Hippocampal formation (tissue), 2 donors: ENCODE measurements around the gene MSI2.
"Not testable (repeated sequence)": the region's sequence is repeated elsewhere in the genome, so short reads cannot be mapped to it uniquely, and the experiment has no call there.

Experiments
- DNase-seq, 2 donors: peaks; one replicate each; lab custom pipeline; 2025; lab: John Stamatoyannopoulos, UW

Gene MSI2

DNA sequence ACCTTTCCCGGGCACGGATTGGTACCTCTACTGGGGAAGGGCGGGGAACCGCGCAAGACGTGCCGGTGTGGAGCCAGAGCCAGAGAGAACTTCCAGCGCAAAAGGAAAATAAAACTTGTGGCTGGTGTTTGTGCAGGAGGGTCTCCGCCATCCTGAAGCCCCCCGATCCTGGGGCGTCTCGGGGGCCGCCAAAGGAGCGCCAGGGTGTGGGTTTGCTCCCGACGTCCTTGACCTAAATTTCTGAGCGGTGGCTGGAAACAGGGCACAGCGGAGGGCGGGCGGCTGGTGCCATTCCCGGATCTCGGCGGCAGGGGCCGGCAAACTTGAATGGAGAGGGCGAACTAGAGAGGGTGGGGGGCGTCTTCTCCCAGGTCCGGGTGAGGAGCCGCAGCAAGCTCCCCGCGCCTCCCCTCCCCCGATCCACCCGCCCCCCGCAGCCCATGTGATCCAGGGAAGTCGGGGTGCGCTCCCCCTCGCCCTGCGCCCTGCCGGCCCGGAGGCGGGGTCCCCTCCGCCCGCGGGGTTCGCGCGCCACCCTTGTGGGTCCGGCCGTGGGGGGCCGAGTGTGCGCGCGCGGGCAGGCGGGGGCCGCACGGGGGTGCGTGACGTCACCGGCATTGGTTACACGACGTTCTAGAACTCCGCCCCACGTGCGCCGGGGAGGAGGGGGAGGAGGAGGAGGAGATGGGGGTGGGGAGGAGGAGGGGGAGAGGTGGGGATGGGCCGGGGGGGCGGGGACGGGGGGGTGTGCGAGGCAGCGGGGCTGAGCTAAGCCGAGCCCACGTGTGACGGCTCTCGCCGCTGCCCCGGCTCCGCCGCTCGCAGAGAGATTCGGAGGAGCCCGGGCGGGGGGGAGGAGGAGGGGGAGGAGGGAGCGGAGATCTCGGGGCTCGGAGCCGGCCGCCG, at the start of gene MSI2:
TSS of gene MSI2 (plus strand) at position 748 of the 906 bp plus-strand sequence. CDS start 220 bp downstream, outside the sequence.
- DNase-seq: peak; percentile 69 to 83

DNA sequence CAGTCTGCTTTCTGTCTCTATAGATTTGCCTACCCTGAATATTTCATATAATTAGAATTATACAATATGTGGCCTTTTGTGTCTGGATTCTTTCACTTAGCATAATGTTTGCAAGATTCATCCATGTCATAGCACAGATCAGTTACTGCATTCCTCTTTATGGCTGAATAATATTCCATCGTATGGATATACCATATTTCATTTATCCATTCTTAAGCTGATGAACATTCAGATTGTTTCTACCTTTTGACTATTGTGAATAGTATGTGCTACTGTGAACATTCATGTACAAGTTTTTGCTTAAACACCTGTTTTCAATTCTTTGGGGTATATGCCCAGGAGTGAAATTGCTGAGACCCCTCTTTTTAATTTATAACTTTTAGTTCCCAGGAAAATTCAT, 49.4 kb upstream of the MSI2 start:
- no peak for DNase-seq

DNA sequence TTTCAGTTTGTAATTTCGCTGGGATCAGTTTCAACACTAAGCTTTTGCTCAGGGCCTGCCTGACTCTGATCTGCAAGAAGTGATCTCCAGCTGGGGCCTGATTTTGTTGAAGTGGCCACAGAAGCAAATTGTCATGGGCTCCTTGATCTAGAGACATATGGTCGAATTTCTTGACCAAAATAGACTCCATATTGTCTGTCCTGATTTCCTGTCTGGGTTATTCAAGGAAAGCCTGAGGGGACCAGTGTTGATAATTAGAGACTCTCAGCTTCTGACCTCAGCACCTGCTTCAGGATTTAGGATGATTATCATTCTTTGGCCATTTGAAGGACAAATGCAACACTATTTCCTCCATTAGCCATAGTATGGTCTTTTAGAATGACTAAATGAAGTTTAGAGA, 48.9 kb upstream of the MSI2 start:
- no peak for DNase-seq

DNA sequence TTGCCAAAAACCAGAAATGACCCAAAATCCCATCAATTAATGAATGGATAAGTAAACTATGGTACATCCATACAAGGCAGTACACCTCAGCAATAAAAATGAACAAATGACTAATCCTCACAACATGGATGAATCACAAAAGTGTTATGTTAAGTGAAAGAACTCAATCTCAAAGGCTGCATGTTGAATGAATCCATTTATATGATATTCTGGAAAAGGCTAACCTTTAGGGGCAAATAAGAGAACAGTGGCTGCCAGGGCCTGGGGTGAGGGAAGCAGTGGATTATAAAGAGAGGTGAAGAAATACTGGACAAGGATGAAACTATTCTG, 46.1 kb upstream of the MSI2 start:
- no peak for DNase-seq

DNA sequence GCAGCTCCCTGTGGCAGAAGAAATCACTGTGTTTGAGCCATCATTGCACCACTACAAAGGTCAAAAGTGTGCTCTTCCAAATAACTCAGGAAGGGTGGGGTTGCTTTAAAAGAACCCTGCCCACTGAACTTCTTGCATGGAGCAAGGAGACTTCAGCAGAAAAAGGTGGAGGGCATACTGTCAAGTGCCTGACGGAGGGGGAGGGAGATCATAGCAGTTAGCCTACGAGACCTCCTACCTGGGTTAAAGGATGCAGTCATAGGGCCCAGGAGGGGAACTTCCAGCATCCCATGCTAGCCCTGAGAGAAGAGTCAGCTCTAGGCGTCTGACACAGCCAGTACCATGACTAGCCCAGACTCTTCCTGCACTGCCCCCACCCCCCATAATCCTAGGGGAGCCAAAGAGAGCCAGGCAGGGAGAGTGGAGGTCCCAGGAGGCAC, 45.3 kb upstream of the MSI2 start:
- DNase-seq: no peak

DNA sequence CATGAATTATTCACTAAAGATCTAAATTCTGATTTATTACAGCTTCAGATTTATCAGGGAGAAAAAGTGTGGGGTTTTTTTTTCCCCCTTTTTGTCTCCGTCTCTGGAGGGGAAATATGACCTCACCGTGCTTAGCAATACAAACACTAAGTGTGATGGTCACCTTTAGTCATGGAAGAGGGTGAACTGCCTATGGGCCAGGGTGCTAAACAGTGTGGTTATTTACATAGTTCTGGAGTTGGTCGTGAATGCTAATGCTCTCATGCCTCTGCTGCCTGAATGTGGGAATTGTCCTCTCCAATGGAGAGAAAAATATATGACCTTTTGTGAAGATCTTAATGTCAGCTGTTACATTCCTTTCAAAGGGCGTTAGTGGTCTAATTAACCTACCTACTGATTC, 44.8 kb upstream of the MSI2 start:
- DNase-seq: no peak

DNA sequence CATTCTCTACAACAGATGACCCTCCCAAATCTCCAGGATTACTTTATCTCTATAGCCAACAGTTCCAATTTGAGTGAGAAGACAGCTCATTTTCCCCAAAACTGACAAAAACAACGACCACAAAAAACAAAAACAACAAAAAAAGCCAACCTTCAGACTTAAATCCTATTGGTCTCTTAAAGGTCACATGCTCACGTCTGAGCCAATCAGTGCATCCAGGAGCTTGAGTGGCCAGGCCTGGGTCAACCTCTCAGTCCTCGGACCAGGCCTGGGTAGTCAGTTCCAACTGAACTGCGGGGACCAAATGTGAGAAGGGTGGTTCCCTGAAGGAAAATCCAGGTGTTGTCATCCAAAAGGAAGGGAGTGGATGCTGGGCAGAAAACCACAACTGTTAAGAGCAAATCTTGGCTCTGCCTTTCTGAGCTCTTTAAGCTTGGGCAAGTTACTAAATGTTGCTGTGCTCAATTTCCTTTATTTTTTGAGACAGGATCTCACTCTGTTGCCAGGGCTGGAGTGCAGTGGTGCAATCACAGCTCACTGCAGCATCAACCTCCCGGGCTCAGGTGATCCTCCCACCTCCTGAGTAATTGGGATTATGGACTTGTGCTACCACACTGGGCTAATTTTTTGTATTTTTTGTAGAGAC, 43.0 kb upstream of the MSI2 start:
- no peak for DNase-seq

DNA sequence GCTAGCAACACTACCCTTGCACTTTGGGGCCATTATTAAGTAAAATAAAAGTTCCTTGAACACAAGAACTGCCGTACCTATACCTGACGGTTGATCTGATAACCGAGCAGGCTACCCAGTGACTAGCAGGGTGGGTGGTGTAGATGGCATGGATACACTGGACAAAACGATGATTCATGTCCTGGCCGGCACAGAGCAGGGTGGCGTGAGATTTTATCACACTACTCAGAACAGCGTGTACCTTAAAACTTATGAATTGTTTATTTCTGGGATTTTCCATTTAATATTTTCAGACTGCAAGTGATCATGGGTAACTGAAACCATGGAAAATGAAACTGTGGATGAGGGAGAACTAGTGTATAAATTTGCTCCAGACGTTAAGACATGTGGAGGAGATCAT, 41.0 kb upstream of the MSI2 start:
- no peak for DNase-seq

DNA sequence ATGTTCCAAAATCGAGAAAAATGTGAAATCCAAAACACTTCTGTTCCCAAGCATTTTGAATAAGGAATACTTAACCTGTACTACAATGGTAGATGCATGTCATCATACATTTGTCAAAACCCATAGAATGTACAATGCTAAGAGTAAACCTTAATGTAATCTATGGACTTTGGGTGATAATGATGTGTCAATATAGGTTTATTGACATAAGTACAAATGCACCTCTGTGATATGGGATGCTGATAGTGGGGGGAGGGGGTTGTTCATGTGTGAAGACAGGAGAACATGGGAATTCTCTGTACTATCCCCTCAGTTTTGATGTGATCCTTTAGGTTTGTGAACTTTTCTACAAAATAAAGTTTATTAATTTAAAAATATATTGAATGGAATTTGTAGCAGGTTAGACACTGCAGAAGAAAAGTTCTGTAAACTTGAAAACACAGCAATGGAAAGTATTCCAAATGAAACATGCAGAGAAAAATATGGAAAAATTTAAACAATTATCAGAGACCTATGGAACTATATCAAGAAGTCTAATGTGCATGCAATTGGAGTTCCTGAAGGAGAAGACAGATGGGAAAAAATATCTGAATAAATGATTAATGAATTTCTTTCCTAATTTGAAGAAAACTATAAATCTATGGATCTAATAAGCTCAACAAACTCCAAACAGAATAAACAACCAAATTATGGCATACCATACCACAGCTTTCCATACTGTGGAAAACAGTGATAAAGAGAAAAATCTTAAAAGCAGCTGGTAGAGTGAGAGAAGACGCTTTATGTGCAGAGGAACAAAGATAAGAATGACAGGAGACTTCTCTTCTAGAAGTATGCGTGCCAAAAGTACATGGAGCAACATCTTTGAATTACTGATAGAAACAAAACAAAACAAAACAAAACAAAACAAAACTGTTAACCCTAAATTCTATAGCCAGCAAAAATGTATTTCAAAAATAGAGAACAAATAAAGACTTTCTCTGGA, 34.7 kb upstream of the MSI2 start:
- no peak for DNase-seq

DNA sequence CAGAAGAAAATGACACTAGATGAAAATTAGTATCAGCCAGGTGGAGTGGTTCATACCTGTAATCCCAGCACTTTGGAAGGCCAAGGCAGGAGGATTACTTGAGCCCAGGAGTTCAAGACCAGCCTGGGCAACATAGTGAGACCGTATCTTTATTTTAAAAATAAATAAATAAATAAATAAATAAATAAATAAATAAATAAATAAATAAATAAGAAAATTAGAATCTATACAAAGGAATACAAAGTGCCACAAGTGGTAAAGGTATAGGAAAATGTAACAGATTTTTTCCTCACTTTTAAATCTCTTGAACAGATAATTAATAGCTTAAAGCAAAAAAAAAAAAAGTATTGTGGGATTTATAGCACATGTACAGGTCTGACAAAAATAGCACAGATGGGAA, 33.9 kb upstream of the MSI2 start:
- DNase-seq: not testable (repeated sequence)

DNA sequence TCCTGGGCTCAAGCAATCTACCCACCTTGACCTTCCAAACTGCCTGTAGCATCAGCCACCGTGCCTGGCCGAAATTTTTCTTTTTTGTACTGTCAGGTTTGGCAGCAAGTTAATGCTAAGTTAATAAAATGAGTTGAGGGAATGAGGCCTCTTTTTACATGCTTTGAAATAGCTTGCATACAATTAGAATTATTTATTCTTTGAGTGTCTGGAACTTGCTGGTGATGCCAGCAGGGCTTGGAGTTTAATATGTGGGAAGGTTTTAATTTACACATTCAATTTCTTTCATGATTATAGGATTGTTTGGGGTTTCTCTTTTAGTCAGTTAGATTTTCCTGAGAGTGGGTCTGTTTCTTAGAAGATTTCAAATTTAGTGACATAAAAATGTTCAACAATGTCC, 31.2 kb upstream of the MSI2 start:
- no peak for DNase-seq

DNA sequence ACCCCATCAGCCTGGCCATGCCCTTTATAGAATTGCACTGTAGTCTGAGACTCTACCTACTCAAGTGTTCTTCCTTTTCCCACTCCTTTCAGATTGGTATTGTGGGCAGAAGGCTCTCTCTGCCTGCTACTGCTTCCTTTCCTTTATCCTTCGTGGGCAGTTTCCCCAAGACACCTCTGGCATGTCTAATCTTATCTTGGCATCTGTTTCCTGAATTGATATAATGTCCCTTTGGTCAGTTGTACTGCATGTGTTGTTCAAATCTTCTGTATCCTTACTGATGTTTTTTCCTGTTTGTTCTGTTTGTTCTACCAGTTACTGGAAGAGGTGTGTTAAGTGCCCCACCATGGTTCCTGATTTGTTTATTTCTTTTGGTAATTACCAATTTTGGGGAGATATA, 29.5 kb upstream of the MSI2 start:
- no peak for DNase-seq

DNA sequence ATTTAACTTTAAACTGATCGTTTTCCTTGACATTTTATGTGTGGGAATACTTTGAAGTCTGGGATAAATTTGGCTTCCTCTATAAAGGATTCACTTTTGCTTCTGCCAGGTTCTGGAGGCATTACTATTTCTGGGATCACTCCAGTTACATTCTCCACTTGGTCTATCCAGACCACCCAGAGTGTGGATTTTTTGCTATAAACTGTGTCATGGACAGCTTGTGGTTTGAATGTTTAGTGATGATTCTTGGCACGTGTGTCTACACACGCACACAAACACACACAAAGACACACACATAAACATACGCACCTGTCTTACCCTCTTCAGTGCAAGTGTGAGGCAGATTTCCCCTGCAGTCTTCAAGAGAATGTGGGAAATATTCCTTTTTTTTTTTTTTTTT, 27.4 kb upstream of the MSI2 start:
- DNase-seq: no peak

DNA sequence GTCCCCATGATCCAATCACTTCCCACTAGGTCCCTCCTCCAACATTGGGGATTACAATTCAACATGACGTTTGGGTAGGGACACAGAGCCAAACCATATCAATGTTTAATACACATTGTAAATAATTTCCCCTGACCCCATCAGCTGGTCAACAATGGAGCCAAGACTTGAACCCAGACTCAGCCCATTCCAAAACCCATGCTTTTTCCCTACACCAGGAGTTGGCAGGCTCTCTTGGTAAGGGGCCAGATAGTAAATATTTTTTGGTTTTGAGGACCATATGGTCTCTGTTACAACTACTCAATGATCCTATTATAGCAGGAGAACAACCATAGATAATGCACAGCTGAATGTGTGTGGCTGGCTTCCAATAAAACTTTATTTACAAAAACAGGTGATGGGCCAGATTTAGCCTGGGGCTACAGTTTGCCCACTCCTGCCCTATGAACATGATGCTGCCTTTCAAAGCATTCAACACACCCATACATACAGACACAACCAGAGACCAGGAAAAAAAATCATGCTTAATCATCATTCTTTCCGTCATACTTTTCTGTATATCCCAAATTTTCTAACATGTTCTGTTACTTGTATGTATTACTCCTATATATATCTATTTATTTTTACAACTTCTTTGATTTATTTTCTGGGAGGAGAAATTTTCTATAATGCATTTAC, 22.1 kb upstream of the MSI2 start:
- DNase-seq: no peak

DNA sequence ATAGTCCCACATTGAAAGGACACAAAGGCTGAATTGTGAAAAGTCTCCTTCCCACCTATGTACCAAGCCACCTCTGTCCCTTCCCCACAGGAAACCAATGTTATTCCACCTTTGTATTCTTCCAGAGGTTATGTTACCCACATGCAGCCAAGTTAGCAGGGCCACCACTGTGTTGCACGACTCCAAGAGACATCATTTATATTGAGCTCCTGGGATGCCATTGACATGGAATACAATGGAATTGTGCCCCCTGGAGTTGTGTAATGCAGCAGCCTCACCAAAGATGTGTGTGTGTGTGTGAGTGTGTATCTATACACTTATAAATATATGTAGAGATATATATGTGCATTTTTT, 21.6 kb upstream of the MSI2 start:
- no peak for DNase-seq

DNA sequence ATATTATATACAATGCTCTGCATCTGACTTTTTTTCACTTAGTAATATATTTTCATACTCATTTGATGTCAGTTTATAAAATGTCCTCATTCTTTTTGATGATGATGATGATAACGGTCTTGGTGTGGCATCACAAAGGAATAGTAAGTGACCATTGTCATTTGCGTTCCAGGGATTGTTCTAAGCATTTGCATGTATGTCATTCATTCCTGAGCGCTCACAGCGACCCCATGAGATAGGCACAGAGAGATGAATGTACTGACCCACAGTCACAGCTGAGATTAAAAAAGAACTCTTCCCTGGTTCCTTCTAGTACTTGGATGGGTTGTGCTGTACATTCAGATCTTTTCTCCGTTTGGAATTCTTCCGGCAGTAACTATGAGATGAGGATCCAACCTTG, 21.2 kb upstream of the MSI2 start:
- no peak for DNase-seq

DNA sequence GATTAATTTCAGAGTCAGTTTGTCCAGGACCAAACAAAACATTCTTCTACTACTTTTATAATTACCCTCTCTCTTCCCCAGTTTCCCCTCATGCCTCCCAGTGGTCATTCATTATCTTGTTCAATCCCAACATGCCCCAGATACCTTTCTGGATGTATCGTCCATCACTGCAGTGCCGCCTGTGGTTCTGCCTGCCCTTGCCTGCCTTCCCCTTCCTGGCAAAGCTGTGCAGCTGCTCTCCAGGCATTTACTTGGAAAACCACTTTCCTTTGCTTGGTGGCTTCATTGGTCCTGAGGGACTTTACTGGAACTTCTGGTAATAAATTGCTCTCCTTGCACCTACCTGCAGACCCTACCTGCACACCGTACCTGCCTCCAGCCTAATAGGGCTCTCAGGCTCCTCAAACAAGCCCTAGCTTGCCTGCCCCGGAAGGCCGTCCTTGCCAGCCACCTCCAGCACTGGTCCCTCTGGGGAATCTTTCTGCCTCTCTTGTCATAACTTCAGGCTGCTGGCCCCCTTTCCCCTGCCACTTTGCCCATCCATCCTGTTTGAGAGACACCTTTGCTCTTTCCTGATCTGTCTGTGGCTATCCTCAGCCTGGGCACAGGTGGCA, 19.5 kb upstream of the MSI2 start:
- DNase-seq: no peak

DNA sequence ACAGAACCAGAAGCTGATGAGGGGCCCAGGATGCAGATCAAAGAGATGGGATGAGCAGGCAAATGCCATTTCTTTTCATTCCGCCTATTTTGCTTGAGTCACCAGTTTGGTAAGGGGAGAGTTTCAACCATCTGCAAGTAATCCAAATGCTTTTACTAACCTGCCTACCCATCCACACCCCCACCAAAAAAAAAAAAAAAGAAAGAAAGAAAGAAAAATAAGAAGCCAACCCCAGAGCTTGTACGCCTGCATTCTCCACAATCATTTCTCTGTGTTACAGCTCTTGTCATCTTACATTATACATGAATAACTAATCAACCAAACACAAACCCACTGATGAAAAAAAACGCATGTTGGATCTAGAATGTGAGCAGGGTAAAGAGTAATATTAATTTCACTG, 15.7 kb upstream of the MSI2 start:
- no peak for DNase-seq

DNA sequence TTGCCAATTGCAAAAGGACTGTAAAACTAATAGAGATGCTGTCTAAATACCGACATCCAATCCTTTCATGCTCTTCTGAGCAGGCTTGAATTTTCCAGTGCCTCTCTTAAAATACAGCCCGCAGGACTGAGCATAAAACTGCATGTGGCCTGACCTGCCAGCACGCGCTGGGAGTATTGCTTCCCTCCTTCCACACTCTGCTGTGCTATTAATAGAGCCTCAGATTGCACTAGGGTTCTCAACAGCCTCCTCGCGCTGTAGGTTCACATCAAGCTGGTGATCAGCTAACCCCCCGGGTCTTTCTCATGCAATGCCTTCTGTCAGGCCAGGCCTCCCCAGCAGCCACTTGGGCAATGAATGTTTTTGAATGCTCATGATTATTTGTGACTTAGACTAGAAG, 14.2 kb upstream of the MSI2 start:
- DNase-seq: no peak

DNA sequence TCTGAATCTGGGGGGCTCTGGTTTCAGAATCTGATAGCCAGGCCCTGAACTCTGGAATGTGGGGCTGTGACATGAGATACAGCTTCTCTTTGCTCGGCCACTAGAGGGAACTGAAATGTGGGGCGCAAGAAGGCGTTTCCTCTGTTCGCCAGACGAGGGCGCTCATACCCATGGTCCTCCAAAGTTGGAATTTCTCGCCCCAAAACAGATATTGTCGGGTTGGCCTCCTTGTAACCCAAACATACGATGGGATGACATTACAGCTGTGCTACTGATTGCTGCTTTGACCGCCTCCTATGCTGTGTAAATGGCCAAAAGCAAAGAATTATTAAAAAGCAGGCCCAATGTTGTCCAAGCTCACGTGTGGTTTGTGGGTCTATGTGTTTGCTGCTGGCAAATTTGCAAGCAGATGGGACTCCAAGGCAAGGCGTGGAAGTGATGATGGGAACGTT, 13.1 kb upstream of the MSI2 start:
- DNase-seq: peak in 1 of 2 donors; percentile 36

DNA sequence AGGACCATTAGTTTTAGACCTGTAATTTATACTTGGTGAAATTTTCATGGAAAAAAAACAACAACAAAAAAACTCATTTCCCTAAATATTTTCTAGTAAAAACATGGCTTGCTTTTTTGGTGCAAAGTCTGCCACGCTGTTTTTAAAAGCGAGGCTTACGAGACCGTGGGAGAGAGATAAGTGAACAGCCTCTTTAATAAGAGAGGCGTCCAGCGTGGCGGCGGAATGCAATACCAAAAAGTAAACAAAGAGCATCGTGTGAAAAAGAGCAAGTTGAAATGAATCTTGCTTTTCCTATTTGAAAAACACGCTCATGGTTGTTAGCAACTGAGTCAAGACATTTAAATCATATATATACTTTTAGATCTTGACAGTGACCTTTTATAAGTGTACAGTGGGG, 10.5 kb upstream of the MSI2 start:
- DNase-seq: no peak
